Right forelimb (tissue), 1 donor: ENCODE measurements around the gene WBP2NL.

Experiments
- DNase-seq: peaks from one replicate; pipeline ENCODE4 v3.0.0-alpha.2; 2018

The WBP2NL gene

GRCh38 chr22:42074132-42074811, 75.7 kb downstream of the WBP2NL start, which contains the start of gene PHETA2:
Gene PHETA2, plus strand, starts transcription at chr22:42074248. Its CDS starts 3,046 bp downstream, at chr22:42077294.
- DNase-seq = peak; percentile 76

DNA sequence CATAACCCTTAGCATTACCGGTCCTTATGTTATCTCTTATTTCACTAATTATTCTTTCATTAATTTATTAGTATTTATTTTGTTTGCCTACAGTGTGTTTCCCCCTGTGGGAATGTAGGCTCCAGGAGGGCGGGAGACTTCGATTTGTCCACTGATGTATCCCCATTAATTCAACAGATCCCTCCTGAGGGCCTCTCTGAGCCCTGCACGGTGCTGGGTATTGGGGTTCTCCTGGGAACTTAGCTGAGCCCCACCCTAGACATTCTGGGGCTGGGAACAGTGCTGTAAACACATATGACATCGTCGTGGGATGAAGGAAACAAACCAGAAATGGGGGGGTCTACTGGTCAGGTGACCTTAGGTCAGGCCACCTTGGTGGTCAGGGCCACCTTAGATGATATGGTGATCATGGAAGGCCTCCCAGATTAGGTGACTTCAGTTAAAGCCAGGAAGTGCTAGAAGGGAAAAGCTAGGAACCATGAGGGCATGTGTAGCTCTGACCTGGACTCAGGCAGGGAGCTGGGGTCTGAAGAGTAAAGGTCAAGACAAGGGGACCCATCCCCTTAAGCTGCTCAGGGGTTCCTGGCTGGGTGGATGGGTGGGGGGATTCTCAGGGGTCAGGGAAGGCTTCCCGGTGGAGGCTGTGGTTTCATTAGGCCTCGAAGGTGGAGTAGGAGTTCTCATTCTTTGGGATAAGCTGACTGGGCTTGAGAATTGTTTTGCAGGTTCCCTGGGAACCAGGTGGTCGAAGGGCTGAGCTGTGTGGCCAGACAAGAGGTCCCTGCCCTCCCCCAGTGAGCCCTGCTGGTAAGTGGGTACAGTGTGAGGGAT, 76.5 kb downstream of the WBP2NL start:
- no peak for DNase-seq

- DNase-seq = no peak
Measured at GRCh38 chr22:42076764-42077485, 78.3 kb downstream of the WBP2NL start.

DNA sequence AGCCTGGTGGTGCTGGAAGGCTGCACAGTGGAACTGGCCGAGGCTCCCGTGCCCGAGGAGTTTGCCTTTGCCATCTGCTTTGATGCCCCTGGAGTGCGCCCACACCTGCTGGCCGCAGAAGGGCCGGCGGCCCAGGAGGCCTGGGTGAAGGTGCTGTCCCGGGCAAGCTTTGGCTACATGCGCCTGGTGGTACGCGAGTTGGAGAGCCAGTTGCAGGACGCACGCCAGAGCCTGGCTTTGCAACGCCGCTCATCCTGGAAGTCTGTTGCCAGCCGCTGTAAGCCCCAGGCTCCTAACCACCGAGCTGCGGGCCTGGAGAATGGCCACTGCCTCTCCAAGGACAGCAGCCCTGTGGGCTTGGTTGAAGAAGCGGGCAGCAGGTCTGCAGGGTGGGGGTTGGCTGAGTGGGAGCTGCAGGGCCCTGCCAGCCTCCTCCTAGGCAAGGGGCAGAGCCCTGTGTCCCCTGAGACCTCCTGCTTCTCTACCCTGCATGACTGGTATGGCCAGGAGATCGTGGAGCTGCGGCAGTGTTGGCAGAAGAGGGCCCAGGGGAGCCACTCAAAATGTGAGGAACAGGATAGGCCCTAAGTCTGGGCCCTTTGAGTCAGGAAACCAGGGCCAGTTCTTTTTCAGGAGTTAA, 79.0 kb downstream of the WBP2NL start:
- DNase-seq = no peak
